Endothelial cell of umbilical vein (primary cell): ENCODE measurements around the gene TRAK1. TPM values are rescaled to one million over a fixed set of nuclear protein-coding genes. Genes with fewer than 3 reads are reported as not detected.

Experiments used
- BruUV-seq: library from RNA; stranded (reverse); fragments of 400-500 nt; replicated peaks from 2 replicates; lab custom pipeline; 2021; lab: Mats Ljungman, UMichigan
- CTCF ChIA-PET: fragments of 300-600, 350-600 bp; sonication (Branson Sonifier 250); formaldehyde crosslinking; loops from one replicate; lab custom pipeline; 2021; ENCODE audit warnings: antibody characterized with exemption, inconsistent platforms; lab: Charles Lee
- POLR2A ChIA-PET: fragments of 300-600, 350-600 bp; sonication (Branson Sonifier 250); formaldehyde crosslinking; loops from one replicate; lab custom pipeline; 2021; ENCODE audit warnings: antibody characterized with exemption, inconsistent platforms; lab: Charles Lee
- DNase-seq: peaks from one replicate; pipeline ENCODE4 v3.0.0-alpha.2; 2011; ENCODE audit warnings: low read depth, low spot score
- FAIRE-seq: peaks from 2 replicates; lab custom pipeline; 2011; peaks lifted over from hg19 to GRCh38; lab: Jason Lieb, UNC
- H2AFZ ChIP-seq: 2 replicates; pipeline ENCODE4 v1.6.0; 2012; ENCODE audit warnings: low read depth, low read length, control low read depth, inconsistent platforms
- H3K27ac ChIP-seq: 2 replicates; pipeline ENCODE4 v1.5.1; 2011; ENCODE audit warnings: low read depth, mild to moderate bottlenecking, control low read depth, low read length, moderate library complexity; ENCODE audit not compliant: insufficient read depth
- H3K27me3 ChIP-seq, 2 experiments: 2 replicates each; pipeline versions ENCODE4 v1.6.0 to v1.6.1; 2011; ENCODE audit warnings: low read length in 2 of 2, mixed read lengths in 1 of 2; ENCODE audit not compliant: control insufficient read depth in 2 of 2, insufficient read depth in 2 of 2
- H3K36me3 ChIP-seq, 2 experiments: 2 replicates in 1 of 2; 3 replicates in 1 of 2; pipeline ENCODE4 v1.5.1; 2011; ENCODE audit warnings: low read length in 2 of 2, mild to moderate bottlenecking in 1 of 2, moderate library complexity in 1 of 2; ENCODE audit not compliant: control insufficient read depth in 2 of 2, insufficient read depth in 2 of 2; ENCODE audit errors: extremely low read depth in 1 of 2
- H3K4me1 ChIP-seq: 3 replicates; pipeline ENCODE4 v1.5.1; 2011; ENCODE audit warnings: mild to moderate bottlenecking, low read length; ENCODE audit not compliant: control insufficient read depth, insufficient read depth; ENCODE audit errors: extremely low read depth
- H3K4me2 ChIP-seq: 2 replicates; pipeline ENCODE4 v1.6.1; 2011; ENCODE audit warnings: low read length, control low read depth, mixed read lengths; ENCODE audit not compliant: insufficient read depth
- H3K4me3 ChIP-seq, 3 experiments: fragments of 200-600 bp in 1 of 3; sonication (generic), shearing (Covaris generic) in 1 of 3; replicated peaks in 1 of 3; 2 replicates each; pipeline ENCODE4 v1.5.1; 2011 to 2016; ENCODE audit warnings: control low read depth in 3 of 3, low read length in 3 of 3, mild to moderate bottlenecking in 2 of 3, inconsistent platforms in 1 of 3, low read depth in 1 of 3, moderate library complexity in 1 of 3; ENCODE audit not compliant: insufficient read depth in 1 of 3
- H3K79me2 ChIP-seq: 2 replicates; pipeline ENCODE4 v1.6.0; 2012; ENCODE audit warnings: low read length, inconsistent platforms; ENCODE audit not compliant: control insufficient read depth, insufficient read depth
- H3K9ac ChIP-seq: replicated peaks from 2 replicates; pipeline ENCODE3; 2011; ENCODE audit warnings: low read length, control low read depth; ENCODE audit not compliant: insufficient read depth; ENCODE audit errors: extremely low read depth
- H3K9me1 ChIP-seq: replicated peaks from 3 replicates; pipeline ENCODE4 v1.6.0; 2011; ENCODE audit warnings: mild to moderate bottlenecking, low read length; ENCODE audit not compliant: control insufficient read depth, insufficient read depth; ENCODE audit errors: extremely low read depth
- H3K9me3 ChIP-seq: replicated peaks from 2 replicates; pipeline ENCODE4 v1.5.1; 2012; ENCODE audit warnings: low read length, inconsistent platforms; ENCODE audit not compliant: control insufficient read depth, insufficient read depth
- H4K20me1 ChIP-seq: replicated peaks from 2 replicates; pipeline ENCODE3; 2011; ENCODE audit warnings: mild to moderate bottlenecking, low read length; ENCODE audit not compliant: control insufficient read depth, insufficient read depth; ENCODE audit errors: extremely low read depth
- EZH2 ChIP-seq: IDR thresholded peaks from 2 replicates; pipeline ENCODE4 v1.6.1; 2012; ENCODE audit warnings: borderline replicate concordance, low read depth, mild to moderate bottlenecking, moderate library complexity, low read length, inconsistent platforms; ENCODE audit not compliant: severe bottlenecking
- FOS ChIP-seq: IDR thresholded peaks from 2 replicates; pipeline ENCODE4 v1.6.1; 2011; ENCODE audit warnings: mild to moderate bottlenecking, low read length, moderate library complexity, borderline replicate concordance; ENCODE audit not compliant: insufficient read depth
- GATA2 ChIP-seq: IDR thresholded peaks from 2 replicates; pipeline ENCODE4 v1.7.0; 2011; ENCODE audit warnings: low read depth, mild to moderate bottlenecking, moderate library complexity, mixed read lengths, low read length; ENCODE audit not compliant: insufficient read length, insufficient read depth
- JUN ChIP-seq: IDR thresholded peaks from 2 replicates; pipeline ENCODE4 v1.6.1; 2011; ENCODE audit warnings: borderline replicate concordance, low read depth; ENCODE audit not compliant: insufficient read length, insufficient read depth
- MYC ChIP-seq: IDR thresholded peaks from one replicate; pipeline ENCODE4 v1.6.1; 2011; ENCODE audit warnings: mild to moderate bottlenecking, low read depth, low read length
- POLR2A ChIP-seq: IDR thresholded peaks from 2 replicates; pipeline ENCODE4 v1.6.1; 2012; ENCODE audit warnings: low read depth, mild to moderate bottlenecking, control low read depth, low read length
- POLR2AphosphoS5 ChIP-seq: IDR thresholded peaks from 2 replicates; pipeline ENCODE4 v1.6.1; 2012; ENCODE audit warnings: low read depth, mild to moderate bottlenecking, control low read depth, low read length, moderate library complexity; ENCODE audit not compliant: insufficient read depth
- dilution Hi-C: fragments of 300-500 bp; cut with MboI; formaldehyde crosslinking; loops from one replicate; pipeline ENCODE4 v1.15.0; 2019; ENCODE audit warnings: low sequenced_read_pairs; ENCODE audit not compliant: extremely low pct_ligation_motif_present
- intact Hi-C: fragments of 100-400 bp; cut with micrococcal nuclease; formaldehyde crosslinking; loops from one replicate; pipeline ENCODE4 v1.10.0; 2022
- polyA plus RNA-seq, 4 experiments: library from polyadenylated mRNA; depleted of rRNA in 3 of 4; stranded (reverse) in 3 of 4; unstranded in 1 of 4; fragments of >200 nt; gene quantifications; 2 replicates each; pipeline versions ENCODE4 v1.2.1 to v1.2.3, GENCODE V29; 2011 to 2012; ENCODE audit warnings: missing spikeins in 1 of 4
- total RNA-seq: library from RNA; stranded (reverse); gene quantifications from 2 replicates; pipeline ENCODE4 v1.2.3, GENCODE V29; 2021
- TF ChIP-seq, protein P1 (sequence below), 2 donors: IDR thresholded peaks; 1 replicate in 1 of 2; 2 replicates in 1 of 2; pipeline ENCODE4 v1.5.1; 2011; ENCODE audit warnings: low read length in 2 of 2, mild to moderate bottlenecking in 2 of 2, moderate library complexity in 2 of 2, control low read depth in 1 of 2, inconsistent platforms in 1 of 2, low read depth in 1 of 2; ENCODE audit not compliant: insufficient read depth in 1 of 2; ENCODE audit errors: extremely low read depth in 1 of 2
- TF ChIP-seq, protein P2 (sequence below): IDR thresholded peaks from 2 replicates; pipeline ENCODE4 v1.6.1; 2011; ENCODE audit not compliant: insufficient read depth, insufficient read length

TRAK1 gene
- total and polyA plus RNA-seq, 2 donors (not counting 3 experiments of a cell fraction or from before 2014, with no cell fraction given) = 38.5 to 59.6 TPM

DNA sequence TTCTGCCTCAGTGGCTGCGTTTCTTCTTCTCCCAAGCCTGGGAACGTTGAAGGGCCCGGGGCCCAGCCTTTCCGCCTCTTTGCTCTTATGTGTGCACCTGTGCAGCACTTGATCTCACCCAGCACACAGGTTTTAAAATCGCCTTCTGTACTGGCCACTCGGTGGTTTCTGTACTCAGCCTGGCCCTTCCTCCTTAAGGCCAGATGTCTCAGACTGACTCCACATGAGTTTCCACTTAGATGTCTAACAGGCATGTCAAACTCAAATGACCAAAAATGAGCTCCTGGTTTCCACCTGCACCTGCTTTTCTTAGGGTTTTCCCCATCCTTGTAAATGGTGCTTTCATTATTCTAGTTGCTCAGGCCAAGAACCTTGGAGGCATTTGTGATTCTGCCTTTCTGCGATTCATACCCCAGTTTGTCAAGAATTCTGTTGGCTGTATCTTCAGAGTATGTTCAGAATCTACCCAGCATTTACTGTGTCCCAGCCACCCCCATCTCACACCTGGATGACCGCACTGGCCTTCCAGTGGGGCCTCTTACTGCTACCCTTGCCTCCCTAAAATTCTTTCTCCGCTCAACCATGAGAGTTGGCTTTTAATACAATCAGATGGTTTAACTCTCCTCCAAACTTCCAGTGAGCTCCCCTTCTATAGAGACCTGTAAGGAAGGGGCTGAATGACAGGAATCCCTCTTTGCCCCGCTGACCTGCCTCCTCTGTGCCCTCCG is 2.2 kb upstream of the TRAK1 start:
- no peaks in the 10 kb centered on the region for H4K20me1 ChIP-seq
- POLR2A ChIA-PET = no interaction called here
- TF ChIP-seq GATA2 (no peak), EZH2 (no peak), POLR2A (no peak), MYC (no peak), JUN (no peak), POLR2AphosphoS5 (no peak), FOS (no peak)
- TF ChIP-seq, protein P1, sequence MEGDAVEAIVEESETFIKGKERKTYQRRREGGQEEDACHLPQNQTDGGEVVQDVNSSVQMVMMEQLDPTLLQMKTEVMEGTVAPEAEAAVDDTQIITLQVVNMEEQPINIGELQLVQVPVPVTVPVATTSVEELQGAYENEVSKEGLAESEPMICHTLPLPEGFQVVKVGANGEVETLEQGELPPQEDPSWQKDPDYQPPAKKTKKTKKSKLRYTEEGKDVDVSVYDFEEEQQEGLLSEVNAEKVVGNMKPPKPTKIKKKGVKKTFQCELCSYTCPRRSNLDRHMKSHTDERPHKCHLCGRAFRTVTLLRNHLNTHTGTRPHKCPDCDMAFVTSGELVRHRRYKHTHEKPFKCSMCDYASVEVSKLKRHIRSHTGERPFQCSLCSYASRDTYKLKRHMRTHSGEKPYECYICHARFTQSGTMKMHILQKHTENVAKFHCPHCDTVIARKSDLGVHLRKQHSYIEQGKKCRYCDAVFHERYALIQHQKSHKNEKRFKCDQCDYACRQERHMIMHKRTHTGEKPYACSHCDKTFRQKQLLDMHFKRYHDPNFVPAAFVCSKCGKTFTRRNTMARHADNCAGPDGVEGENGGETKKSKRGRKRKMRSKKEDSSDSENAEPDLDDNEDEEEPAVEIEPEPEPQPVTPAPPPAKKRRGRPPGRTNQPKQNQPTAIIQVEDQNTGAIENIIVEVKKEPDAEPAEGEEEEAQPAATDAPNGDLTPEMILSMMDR (IDR thresholded peaks at IDR 0.05; ENCODE audit: extremely low read depth in 1 of 2, insufficient read depth in 1 of 2, low read depth in 1 of 2, low read length in 2 of 2) = no peak
- TF ChIP-seq, protein P2, sequence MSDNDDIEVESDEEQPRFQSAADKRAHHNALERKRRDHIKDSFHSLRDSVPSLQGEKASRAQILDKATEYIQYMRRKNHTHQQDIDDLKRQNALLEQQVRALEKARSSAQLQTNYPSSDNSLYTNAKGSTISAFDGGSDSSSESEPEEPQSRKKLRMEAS = no peak
- H3K9me3 ChIP-seq = no peaks in the 10 kb centered on the region
- no peak overlapping the region for H3K9ac ChIP-seq
- no TSS peak for BruUV-seq
- H3K36me3 ChIP-seq = peaks cover 0 to 25% of the 10 kb centered on the region in 2 experiments
- no peak overlapping the region for H3K27ac ChIP-seq
- CTCF ChIA-PET = interaction anchor here (2.1 kb wide), 1 partner anchor 11 kb away, joined by 8 read pairs; no protein-coding TSS in a partner anchor
- H3K27me3 ChIP-seq = no peaks in the 10 kb centered on the region
- H3K9me1 ChIP-seq = no peaks in the 10 kb centered on the region
- intact Hi-C loops (no loop called here), dilution Hi-C loops (no loop called here)
- no peak overlapping the region for H3K4me3 ChIP-seq
- no peak overlapping the region for H3K4me2 ChIP-seq
- FAIRE-seq = no peak
- H3K79me2 ChIP-seq = peaks cover 7% of the 10 kb centered on the region
- DNase-seq = no peak
- peaks cover 3% of the 10 kb centered on the region for H3K4me1 ChIP-seq
- H2AFZ ChIP-seq = no peak overlapping the region
